HG03159 (cell line): ENCODE measurements around the gene PCCB.
"Not testable (repeated sequence)": the region's sequence is repeated elsewhere in the genome, so short reads cannot be mapped to it uniquely, and the experiment has no call there.

Experiments
- ATAC-seq: cut with Tn5 transposase; IDR thresholded peaks from one replicate; pipeline ENCODE4 v1.9.1; 2021; ENCODE audit warnings: mild to moderate bottlenecking, moderate library complexity; ENCODE audit not compliant: unreplicated experiment

PCCB gene

DNA sequence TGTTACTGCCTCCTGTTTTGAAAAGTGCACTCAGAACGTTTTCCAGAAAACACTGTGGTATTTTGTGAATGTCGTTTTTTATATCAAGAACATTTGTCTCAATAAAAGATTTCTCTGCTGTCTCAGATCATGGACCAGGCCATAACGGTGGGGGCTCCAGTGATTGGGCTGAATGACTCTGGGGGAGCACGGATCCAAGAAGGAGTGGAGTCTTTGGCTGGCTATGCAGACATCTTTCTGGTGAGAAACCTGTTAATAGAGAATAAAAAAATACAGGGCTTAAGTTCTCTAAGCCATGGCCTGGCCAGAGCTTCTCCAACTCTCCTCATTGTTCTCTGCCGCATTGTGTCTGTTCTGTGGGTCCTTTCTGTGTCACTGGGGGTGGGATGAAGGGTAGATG lies 11.7 kb downstream of the PCCB start:
- ATAC-seq: no peak

DNA sequence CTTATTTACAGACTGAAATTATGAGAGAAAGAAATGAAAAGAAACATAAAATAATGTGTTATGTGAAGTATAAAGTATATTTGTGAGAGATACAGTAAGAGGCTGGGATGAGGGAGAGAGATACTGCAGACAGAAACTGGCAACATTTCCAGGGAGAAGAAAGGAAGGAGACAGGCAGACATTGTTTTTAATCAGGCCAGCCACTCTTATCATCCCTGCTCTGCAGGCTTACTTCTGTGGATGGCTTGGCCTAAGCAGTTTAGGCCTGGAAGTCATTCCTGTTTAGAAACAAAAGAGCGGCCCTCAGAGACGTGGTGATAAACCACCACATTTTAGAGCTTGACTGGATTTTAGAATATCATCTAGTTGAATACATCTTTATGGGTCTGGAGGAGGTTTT lies 12.4 kb downstream of the PCCB start:
- no peak for ATAC-seq

DNA sequence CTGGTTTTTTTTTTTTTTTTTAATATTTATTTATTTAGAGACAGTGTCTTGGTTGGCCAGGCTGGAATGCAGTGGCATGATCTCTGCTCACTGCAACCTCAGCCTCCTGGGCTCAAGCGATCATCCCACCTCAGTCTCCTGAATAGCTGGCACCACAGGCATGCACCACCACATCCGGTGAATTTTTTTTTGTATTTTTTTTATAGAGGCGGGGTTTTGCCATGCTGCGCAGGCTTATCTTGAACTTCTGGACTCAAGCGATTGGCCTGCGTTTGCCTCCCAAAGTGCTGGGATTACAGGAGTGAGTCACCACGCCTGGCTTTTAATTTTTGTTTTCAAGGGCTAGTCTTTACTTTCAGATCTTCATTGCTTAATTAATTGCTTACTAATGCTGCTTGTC lies 13.1 kb downstream of the PCCB start:
- ATAC-seq: no peak

DNA sequence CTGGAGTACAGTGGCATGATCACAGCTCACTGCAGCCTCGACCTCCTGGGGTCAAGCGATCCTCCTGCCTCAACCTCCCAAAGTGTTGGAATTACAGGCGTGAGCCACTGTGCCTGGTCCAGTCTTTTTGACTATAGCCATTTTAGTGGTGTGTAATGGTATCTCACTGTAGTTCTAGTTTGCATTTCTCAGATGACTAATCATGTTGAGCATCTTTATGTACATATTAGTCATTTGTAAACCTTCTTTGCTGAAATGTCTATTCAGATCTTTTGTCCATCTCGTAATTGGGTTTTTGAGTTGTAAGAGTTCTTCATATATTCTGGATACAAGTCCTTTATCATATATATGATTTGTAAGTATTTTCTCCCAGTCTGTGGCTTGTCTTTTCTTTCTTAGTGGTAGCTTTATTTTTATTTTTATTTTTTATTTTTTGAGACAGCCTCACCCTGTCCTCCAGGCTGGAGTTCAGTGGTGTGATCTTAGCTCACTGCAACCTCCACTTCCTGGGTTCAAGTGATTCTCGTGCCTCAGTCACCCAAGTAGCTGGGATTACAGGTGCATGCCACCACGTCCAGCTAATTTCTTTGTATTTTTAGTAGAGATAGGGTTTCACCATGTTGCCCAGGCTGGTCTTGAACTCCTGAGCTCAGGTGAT lies 16.5 kb downstream of the PCCB start:
- ATAC-seq: peak; percentile 83

DNA sequence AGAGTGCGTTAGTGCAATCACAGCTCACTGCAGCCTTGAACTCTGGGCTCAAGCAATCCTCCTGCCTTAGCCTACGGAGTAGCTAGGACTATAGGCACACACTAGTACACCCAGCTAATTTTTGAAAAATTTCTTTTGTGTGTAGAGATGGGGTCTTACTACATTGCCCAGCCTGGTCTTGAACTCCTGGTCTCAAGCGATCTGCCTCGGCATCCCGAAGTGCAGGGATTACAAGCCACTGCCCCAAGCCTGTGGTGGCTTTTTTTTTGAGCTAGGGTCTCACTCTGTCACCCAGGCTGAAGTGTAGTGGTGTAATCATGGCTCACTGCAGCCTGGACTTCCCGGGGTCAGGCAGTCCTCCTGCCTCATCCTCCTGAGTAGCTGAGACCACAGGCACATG lies 17.1 kb downstream of the PCCB start:
- no peak for ATAC-seq

DNA sequence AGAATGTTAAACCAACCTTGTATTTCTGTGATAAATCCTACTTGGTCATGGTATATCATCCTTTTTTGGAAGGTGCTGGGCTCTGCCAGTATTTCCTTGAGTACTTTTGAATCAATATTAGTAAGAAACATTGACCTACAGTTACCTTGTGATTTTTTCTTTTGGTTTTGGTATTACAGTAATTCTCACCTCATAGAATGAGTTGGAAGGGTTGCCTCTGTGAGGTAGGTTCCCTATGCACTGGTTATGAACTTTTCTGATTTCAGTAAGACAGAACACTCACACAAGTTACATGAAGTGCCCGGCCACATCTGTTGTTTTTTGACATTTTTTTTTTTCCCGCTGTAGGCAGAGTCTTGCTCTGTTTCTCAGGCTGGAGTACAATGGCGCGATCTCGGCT lies 20.0 kb downstream of the PCCB start:
- ATAC-seq: no peak

DNA sequence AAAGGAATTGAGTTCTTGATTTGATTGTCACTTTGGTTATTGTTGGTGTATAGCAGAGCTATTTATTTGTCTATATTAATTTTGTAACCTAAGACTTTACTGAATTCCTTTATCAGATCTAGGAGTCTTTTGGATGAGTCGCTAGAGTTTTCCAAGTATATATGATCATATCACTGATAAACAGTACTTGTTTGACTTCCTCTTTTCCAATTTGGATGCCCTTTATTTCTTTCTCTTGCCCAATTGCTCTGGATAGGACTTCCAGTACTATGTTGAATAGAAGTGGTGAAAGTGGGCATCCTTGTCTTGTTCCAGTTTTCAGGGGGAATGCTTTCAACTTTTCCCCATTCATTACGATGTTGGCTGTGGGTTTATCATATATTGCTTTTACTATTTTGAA lies 21.5 kb downstream of the PCCB start:
- ATAC-seq: not testable (repeated sequence)

DNA sequence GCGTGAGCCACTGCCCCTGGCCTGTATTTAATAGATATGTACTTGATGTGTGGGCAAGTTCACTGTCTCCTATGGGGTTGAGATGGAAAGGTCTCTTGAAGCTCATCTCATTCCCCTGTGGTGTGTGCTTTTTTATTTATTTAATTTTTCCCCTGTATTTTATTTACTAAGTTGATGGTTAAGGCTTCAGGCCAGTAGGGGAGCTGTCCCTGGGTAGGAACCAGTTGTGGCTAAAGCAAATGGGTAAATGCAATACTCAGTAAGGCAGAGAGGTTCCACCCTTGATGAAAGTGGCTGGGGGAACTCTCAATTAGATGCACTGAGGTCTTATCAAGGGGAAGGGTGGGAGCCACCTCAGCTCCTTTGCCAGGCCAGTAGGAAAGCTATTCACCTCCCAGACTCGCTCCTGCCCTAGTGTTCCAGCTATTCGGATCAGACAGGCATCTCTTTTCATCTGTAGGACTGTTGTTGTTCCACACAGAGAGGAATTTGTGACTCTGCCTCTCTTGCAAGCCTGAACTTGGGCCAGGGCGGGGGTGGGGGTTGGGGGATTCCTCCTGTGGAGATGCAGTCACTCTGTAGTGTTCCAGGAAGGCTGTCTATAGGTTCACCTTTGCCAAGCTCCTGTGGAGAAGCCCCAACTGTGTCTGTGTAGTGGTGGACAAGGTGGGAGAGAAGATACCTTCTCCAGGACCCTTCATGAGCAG lies 26.1 kb downstream of the PCCB start:
- no peak for ATAC-seq

DNA sequence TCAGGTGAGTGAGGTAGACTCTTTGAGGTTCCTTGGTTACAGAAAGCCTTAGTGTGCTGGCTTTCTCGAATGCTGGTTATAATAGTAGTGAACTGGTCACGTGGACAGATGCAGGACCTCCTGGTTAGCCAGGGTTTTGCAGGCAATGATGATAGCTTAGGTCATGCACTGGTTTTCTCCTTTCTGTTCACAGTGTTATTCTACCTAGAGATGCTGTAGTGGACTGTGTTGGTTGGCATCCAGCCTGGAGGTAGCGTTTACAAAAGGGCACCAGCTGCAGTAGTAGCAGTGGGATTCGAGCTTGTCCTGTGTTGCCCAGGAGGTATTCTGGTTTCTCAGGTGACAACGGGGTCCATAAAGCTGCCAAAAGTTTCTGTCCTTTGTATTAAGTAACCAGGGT lies 27.0 kb downstream of the PCCB start:
- ATAC-seq: no peak

DNA sequence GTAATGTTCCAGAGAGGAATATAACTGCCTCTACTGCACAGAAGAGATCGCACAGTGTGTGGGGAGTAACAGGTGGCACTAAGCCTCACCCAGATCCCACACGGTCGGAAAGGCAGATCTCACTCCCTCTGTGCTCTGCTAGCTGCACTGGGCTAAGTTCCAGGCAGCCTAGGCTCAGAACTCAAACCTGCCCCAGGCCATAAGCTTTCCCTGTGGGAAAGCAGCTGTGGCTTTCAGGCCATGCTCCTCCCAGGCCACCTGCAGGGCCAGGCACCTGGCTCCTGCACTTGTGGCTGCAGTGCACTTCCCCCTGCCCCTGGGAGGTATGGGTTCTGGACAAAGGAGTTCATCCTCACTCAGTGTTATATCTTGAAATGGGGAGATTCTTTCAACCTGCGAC lies 27.5 kb downstream of the PCCB start:
- no peak for ATAC-seq

DNA sequence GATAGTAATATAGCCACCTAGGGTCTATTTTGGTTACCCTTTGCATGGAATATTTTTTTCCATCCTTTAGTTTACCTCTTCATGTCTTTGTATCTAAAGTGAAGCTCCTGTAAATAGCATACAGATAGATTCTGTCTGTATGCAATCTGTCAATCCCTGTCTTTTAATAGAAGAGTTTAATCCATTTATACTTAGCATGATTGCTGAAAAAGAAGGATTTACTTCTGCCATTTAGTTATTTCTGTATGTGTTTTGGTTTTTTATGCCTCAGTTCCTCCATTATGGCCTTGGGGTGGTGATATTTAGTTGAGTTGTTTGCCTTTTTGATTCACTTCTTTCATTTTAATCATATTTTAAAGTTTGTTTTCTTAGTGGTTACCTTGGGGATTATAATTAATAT lies 29.0 kb downstream of the PCCB start:
- no peak for ATAC-seq

DNA sequence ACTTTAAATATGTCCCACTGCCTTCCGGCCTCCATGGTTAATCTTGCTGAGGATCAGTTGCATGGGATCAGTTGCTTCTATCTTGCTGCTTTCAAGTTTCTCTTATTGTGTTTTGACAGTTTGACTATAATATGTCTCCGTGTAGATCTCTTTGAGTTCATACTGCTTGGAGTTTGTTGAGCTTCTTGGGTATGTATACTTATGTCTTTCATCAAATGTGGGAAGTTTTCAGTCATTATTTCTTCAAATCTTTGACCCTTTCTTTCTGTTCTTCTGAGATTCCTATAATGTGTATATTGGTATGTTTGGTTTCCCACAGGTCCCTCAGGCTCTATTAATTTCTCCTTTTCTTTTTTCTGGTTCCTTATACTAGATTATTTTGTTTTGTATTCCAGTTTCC lies 30.8 kb downstream of the PCCB start:
- no peak for ATAC-seq

DNA sequence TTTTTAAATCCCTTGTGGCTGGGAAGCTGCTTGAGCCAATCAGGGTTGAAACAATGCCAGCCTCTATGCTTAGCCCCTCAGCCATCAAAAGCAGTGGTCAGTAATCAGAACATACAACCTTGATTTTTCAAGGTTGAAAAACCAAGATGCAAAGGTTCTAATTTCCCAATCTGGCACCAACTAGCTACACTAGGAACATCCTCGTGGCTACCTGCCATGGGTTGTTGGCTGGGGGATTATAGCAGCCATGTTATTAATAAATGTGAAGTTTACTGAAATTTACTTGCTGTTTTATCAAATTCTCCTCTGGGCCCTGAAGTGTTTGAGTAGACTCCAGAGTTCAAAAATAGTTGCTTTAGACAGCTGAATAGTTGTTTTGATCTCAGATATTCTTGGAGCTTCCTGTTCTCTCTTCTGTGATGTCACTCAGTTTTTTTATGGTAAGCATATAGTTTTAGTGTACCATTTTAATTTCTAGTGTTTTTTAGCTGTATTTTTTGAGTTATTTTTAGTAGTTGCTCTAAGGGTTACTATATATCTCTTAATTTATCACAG lies 31.9 kb downstream of the PCCB start:
- no peak for ATAC-seq

DNA sequence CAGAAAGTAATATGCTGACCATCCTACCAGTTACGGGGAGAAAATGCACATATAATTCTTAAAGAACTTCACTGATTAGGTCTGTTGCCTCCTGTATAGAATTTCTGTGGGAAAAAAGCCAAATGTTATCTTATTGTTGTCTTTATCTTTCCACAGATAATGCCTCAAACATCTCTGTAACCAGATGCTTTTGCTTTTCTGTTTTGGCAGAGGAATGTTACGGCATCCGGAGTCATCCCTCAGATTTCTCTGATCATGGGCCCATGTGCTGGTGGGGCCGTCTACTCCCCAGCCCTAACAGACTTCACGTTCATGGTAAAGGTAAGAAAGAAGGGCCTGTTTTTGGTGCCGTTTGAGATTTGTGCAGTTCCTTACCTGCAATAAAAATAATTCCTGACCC lies 33.5 kb downstream of the PCCB start:
- ATAC-seq: no peak

DNA sequence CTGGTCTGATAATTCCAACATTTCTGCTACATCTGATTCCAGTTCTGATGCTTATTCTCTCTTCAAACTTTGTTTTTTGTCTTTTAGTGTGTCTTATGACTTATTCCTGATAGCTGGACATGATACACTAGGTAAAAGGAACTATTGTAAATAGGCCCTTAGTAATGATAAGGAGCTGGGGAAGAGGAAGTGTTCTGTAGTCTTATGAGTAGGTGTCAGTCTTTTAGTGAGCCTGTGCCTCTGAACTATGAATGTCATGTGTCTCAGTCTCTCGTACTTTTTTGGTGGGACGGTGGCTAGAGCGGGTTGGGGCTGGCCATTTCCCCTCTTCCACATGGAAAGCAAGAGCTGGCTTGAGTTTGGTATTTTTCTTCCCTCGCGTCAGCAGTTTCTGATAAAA lies 41.2 kb downstream of the PCCB start:
- ATAC-seq: no peak

DNA sequence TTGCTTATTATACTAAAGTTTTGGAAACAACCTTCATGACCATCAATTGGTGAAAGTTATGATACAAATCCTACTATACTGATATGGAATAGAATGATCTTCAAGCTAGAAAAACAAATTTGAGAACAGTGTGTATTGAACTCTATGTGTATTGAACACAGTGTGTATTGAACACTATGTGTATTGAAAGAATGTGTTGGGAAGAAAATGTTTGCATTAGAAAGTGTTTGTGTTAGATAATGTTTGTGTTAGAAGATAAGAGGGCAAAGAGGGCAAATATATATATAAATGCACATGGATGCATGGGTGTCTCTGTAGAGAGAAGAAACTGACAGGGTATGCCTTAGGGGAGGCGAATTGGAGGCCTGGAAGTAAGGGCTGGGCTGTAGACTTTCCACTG lies 42.4 kb downstream of the PCCB start:
- ATAC-seq: no peak

DNA sequence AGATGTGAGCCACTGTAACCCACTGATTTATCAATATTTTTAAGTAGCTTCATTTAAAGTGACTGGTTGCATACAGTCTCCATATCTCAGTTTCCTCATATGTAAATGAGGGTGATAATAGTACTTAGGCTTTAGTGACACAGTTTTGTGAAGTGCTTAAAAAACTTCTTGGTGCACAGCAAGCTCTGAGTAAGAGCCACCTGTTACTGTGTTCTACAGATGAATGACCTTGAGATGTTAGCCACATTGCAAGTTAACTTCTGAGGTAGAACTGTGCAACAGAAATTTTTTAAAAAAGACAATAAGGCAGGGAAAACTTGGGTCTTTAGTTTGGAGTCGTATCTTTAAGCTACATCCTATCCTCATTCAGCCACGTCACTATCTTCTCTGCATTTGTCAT lies 43.1 kb downstream of the PCCB start:
- ATAC-seq: no peak

DNA sequence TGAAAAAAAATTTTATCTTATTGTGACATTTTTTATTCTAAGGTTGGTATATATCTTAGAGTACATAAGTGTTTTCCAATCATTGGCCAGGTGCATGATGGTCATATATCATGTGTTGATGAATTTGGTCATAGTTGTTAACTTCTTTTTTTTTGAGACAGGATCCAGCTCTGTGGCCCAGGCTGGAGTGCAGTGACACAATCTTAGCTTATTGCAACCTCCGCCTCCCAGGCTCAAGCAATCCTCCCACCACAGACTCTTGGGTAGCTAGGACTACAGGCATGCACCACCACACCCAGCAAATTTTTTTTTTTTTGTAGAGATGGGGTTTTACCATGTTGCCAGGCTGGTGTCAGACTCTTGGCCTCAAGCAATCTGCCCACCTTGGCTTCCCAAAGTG lies 44.0 kb downstream of the PCCB start:
- ATAC-seq: no peak

DNA sequence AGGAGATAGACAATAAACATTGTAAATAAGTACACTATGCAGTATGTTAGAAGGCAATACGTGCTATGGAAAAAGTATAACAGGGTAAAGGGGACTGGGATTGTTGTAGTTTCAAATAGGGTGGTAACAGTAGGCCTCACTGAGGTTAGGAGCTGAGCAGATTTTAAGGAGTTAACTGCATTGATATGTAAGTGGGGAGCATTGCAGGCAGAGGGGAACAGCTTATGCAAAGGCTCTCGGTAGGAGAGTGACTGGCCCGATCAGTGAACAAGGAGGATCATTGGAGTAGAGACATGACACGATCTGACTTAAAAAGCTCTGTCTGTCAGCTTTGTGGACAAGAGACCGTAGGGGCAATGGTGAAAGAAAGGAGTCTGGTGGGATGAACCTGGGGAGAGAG lies 46.8 kb downstream of the PCCB start:
- no peak for ATAC-seq

DNA sequence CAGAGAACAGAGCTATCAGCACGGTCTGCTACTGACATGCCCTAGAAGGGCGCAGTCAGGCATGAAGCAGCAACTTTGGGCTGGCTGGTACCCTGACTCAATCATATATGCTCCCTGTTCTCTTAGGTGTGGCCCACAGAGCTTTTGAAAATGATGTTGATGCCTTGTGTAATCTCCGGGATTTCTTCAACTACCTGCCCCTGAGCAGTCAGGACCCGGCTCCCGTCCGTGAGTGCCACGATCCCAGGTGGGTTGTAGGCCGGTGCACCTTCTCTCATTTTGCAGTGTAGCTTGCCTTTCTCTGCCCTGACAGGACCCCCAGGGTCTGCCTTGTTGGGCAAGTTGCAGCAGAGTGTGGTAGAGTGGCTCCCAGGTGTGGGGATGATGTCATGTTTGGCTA lies 47.7 kb downstream of the PCCB start:
- no peak for ATAC-seq

DNA sequence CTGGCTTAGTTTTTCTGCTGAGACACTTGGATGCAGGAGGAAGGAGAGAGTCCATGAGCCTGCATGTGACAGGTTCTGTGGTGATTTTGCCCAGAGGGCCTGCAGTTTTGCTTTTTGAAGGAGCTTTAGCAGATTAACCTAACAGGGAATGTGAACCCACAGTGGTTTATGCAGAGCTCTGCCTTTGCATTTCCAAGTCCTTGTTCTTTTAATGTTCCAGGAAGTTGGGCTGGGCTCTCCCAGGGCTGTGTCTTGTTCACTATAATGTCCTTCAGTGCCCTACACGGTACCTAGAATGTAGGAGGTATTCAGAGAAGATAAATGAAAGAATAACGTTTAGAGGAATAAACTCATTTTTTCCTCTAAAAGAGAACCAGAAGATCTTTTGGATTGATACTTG lies 50.3 kb downstream of the PCCB start:
- no peak for ATAC-seq

DNA sequence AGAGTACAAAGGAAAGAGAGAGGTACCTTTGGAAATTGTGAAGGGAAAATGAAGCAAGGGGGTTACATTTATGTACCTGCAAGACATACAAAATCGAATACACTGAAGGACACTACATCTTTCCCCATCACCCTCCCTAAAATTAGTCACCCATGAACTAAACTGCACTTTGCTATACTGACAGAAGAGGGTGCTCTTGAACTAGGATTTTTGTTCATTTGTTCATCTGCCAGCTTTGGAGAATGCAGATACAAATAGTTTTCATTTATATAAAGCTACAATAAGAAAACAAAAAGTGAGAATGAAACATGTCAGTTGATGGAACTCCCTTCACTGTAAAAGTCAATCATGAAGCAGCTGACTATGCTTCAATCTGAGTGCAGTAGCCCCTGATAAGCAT lies 55.7 kb downstream of the PCCB start:
- peak; percentile 53 for ATAC-seq

DNA sequence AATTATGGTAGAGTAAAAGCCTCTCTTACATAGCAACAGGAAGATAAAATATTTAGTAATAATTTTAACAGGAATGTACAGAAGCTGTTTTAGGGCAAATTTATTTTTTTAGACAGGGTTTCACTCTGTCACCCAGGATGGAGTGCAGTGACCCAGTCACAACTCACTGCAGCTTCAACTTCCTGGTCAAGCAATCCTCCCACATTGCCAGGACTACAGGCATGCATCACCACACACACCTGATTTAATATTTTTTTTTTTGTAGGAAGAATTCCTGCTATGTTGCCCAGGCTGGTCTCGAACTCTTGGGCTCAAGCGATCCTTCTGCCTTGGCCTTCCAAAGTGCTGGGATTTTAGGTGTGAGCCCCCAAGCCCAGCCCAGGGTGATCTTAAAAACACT lies 61.1 kb downstream of the PCCB start:
- ATAC-seq: no peak
